ENCODE measurements around the gene FYN. TPM values are rescaled to one million over a fixed set of nuclear protein-coding genes. Genes with fewer than 3 reads are reported as not detected.
"Not testable (repeated sequence)": the region's sequence is repeated elsewhere in the genome, so short reads cannot be mapped to it uniquely, and the experiment has no call there.

Gene FYN
- total RNA-seq (100 to 1,000 TPM; 521 to 531 TPM), polyA plus RNA-seq (100 to 1,000 TPM; 159 to 317 (median 317) TPM), total RNA-seq (219 to 745 (median 487) reads per million in 6 experiments)

DNA sequence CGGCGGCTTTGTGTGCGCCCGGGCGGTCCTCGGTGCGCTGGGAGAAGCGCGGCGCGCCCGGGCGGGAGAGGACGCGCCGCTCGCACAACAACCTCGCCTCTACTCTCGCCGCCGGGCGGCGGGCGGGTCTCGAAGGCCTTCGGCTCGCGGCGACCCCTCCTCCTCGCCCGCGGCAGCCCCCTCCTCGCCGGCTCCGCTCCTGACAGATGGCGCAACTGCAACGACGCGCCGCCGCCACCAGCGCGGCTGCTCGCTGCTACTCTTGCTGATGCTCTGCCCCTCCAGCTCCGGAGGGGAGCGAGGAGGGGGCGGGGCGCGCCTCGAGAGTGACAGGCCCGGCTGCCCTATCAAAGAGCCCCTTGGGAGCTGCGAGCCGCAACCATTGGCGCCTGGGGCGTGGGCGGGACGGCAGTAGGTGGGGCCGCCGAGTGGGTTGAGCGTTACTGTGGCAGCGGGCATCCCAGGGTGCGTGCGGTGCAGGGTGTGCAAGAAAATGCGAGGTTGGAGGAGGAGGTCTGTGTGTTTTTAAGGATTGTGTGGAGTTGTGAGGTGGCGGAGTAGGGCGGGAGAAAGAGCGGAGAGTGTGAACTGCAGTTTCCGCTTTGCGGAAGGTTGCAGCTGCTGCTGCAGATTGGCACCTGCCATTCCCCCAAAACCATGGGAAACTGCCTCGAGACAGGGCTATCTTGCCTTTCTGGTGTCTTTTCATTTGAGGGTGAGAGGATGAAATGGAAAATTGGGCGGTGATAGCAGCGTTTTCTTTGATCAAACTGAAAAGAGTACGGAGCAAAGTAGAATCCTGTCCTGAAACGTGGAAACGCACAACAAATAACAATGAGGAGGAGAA is at the start of gene FYN:
Gene FYN (minus strand): TSS at position 275 of the 847 bp plus-strand sequence. CDS start 153,401 bp downstream, outside the sequence.
- Mint-ChIP-seq H3K4me3 (peak within 1 kb of the TSS; percentile 86 to 100 (median 100)), H3K27me3 (no peaks in the 10 kb centered on the region), H3K9me3 (no peaks in the 10 kb centered on the region), H3K36me3 (peaks cover 0 to 2% (median 0%) of the 10 kb centered on the region in 3 donors), H3K27ac (peak within 1 kb of the TSS; percentile 89 to 100 (median 97)), H3K4me1 (peaks cover 31 to 56% (median 41%) of the 10 kb centered on the region in 4 donors)
- DNase-seq (peak; percentile 94 to 99 (median 98)), ATAC-seq (peak; percentile 82 to 86)
- POLR2A ChIA-PET = interaction anchor here (0.7 to 1.8 kb wide), 20 partner anchors 14 to 170 kb away, joined by 3 to 22 read pairs (median 3); no protein-coding TSS in a partner anchor

DNA sequence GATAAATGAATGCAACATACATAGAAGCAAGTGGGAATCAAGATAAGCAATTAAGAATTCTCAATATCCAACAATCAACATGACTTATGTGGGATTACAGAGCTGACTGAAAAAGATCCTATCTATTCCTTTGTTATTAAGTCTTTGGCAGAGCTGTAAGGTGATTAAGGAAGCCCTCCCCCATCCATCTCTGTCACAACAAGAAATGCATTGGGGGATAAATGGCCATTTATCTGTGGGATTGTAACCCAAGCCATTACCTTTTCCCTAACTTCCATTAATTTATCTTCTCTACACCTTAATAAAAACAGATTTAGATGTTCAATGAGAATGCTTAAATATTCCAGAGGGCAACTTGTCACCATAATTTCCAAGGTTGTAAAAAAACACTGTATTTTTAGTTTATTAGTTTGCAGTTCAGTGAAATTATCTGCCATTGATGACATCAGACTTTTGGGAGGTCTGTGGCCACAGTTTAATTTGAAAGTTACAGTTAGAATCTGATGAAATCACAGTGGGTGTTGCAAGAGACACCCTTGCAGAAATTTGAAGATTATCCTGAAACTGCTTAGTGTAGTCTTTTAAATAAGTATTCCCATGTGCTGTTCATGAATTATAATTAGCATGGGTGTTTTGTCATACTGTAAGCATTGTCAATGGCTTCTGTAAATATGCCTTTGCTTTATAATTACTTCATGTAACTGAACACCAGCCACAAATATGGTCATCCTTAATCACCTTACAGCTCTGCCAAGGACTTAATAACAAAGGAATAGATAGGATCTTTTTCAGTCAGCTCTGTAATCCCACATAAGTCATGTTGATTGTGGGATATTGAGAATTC is 49.4 kb upstream of the FYN start:
- no peak for DNase-seq
- Mint-ChIP-seq H3K9me3 (no peaks in the 10 kb centered on the region), H3K27me3 (no peaks in the 10 kb centered on the region), H3K27ac (no peak overlapping the region), H3K36me3 (no peaks in the 10 kb centered on the region), H3K4me1 (peaks cover 0 to 10% (median 1%) of the 10 kb centered on the region in 4 donors), H3K4me3 (no peak overlapping the region)
- no peak for ATAC-seq
- POLR2A ChIA-PET = no interaction called here

- H3K27me3 Mint-ChIP-seq = no peaks in the 10 kb centered on the region
- no peak for DNase-seq
- H3K9me3 Mint-ChIP-seq = no peaks in the 10 kb centered on the region
- H3K4me1 Mint-ChIP-seq = peaks cover 0 to 10% (median 0%) of the 10 kb centered on the region in 4 donors
- no peaks in the 10 kb centered on the region for H3K36me3 Mint-ChIP-seq
- H3K4me3 Mint-ChIP-seq = no peak overlapping the region
- POLR2A ChIA-PET = no interaction called here
- ATAC-seq = no peak
- no peak overlapping the region for H3K27ac Mint-ChIP-seq
These were observed 47.9 kb upstream of the FYN start for GRCh38 chr6:111921103-111921502.

DNA sequence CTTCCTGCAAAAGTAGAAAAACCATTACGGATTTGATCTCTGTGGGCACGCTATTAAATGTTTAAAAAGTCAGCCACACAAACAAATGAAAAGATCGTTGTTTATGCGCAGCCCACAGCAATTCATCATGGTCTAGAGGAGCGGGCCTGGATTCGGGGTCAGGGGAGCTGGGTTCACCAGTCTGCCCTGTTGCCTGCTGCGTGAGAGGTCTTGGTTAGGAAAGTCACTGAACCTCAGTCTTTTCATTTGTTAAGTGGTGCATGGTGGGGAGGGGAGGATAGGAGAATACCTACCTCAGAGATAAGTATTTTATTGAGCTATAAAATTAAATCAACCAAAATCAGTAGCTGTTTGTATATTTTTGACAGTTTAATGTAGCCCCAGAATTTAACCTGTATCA is 47.3 kb upstream of the FYN start:
- Mint-ChIP-seq H3K9me3 (no peaks in the 10 kb centered on the region), H3K36me3 (no peaks in the 10 kb centered on the region), H3K27me3 (no peaks in the 10 kb centered on the region), H3K4me1 (peaks cover 0 to 10% (median 0%) of the 10 kb centered on the region in 4 donors), H3K27ac (peak overlapping the region in 3 of 10 donors; percentile 23 to 61 (median 39)), H3K4me3 (no peak overlapping the region)
- POLR2A ChIA-PET = no interaction called here
- DNase-seq = no peak
- ATAC-seq = no peak

GRCh38 chr6:111918825-111919224 is 45.6 kb upstream of the FYN start:
- POLR2A ChIA-PET = no interaction called here
- Mint-ChIP-seq H3K27me3 (no peaks in the 10 kb centered on the region), H3K9me3 (no peaks in the 10 kb centered on the region), H3K36me3 (no peaks in the 10 kb centered on the region), H3K4me3 (no peak overlapping the region), H3K4me1 (peaks cover 0 to 6% (median 0%) of the 10 kb centered on the region in 4 donors), H3K27ac (no peak overlapping the region)
- no peak for DNase-seq
- ATAC-seq = no peak

DNA sequence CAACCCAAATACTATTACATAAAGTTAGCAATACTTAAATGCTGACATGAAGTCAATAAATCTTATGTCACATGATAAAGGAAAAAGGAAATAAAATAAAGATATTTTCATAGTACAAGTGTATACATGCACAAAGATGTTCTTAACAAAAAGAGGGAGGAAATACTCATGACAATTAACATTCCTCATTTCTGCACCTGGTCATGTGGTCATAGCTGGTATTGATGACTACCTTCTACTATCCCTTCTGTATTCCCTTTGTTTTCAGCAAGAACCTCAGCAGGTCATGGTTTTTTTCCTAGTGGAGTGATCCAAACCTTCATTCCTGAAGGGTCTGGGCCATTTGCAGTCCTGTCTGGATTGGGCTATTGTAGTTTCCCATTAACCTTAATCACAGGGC is 43.5 kb upstream of the FYN start:
- Mint-ChIP-seq H3K4me3 (no peak overlapping the region), H3K9me3 (no peaks in the 10 kb centered on the region), H3K36me3 (no peaks in the 10 kb centered on the region), H3K27ac (no peak overlapping the region), H3K4me1 (peaks cover 0 to 6% (median 0%) of the 10 kb centered on the region in 4 donors), H3K27me3 (no peaks in the 10 kb centered on the region)
- DNase-seq (no peak), ATAC-seq (no peak)
- POLR2A ChIA-PET = no interaction called here

DNA sequence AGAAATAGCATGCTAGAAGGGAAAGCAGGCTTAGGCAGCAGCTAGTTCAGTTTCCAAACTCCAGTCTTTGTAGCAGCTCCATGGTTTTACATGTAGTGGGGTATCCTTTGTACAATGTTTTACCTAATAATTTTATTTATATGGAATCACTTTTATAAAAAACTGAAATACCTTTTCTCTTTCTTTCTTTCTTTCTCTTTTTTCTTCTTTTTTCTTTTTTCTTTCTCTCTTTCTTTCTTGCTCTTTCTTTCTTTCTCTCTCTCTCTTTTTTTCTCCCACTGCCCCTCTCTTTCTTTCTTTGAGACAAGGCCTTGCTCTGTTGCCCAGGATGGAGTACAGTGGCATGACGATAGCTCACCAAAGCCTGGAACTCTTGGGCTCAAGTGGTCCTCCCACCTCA is 41.4 kb upstream of the FYN start:
- H3K4me3 Mint-ChIP-seq = no peak overlapping the region
- peaks cover 0 to under 1% (median 0%) of the 10 kb centered on the region in 9 donors for H3K9me3 Mint-ChIP-seq
- H3K27ac Mint-ChIP-seq = no peak overlapping the region
- no peaks in the 10 kb centered on the region for H3K36me3 Mint-ChIP-seq
- peaks cover 0 to 6% (median 2%) of the 10 kb centered on the region in 4 donors for H3K4me1 Mint-ChIP-seq
- POLR2A ChIA-PET = interaction anchor here (0.7 kb wide), 1 partner anchor 162 kb away, joined by 3 read pairs; no protein-coding TSS in a partner anchor
- no peaks in the 10 kb centered on the region for H3K27me3 Mint-ChIP-seq
- ATAC-seq = no peak
- DNase-seq = no peak

DNA sequence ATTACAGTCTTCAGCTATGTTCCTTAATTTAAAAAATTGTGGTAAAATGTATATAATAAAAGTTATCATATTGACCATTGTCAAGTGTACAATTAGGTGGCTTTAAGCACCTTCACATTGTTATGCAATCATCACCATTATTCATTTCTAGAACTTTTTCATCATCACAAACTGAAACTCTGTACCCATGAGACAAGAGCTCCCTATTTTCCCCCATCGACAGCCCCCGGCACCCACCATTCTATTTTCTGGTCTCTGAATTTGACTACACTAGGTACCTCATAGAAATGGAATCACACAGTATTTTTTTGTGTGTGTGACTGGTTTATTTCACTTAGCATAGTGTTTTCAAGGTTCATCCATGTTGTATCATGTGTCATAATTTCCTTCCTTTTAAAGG is 39.7 kb upstream of the FYN start:
- Mint-ChIP-seq H3K4me3 (no peak overlapping the region), H3K9me3 (peaks cover 0 to 10% (median 0%) of the 10 kb centered on the region in 9 donors), H3K36me3 (no peaks in the 10 kb centered on the region), H3K4me1 (peaks cover 0 to 6% (median 4%) of the 10 kb centered on the region in 4 donors), H3K27ac (peak overlapping the region in 1 of 10 donors; percentile 67), H3K27me3 (no peaks in the 10 kb centered on the region)
- ATAC-seq (no peak), DNase-seq (no peak)
- POLR2A ChIA-PET = interaction anchor here (1.0 kb wide), 1 partner anchor 56 kb away, joined by 4 read pairs; no protein-coding TSS in a partner anchor

- POLR2A ChIA-PET = no interaction called here
- Mint-ChIP-seq H3K9me3 (peaks cover 0 to 10% (median 0%) of the 10 kb centered on the region in 9 donors), H3K27ac (no peak overlapping the region), H3K4me1 (peaks cover 0 to 6% (median 4%) of the 10 kb centered on the region in 4 donors), H3K36me3 (no peaks in the 10 kb centered on the region), H3K27me3 (no peaks in the 10 kb centered on the region), H3K4me3 (no peak overlapping the region)
- DNase-seq (no peak), ATAC-seq (no peak)
These were observed 38.2 kb upstream of the FYN start for GRCh38 chr6:111911428-111911827.

DNA sequence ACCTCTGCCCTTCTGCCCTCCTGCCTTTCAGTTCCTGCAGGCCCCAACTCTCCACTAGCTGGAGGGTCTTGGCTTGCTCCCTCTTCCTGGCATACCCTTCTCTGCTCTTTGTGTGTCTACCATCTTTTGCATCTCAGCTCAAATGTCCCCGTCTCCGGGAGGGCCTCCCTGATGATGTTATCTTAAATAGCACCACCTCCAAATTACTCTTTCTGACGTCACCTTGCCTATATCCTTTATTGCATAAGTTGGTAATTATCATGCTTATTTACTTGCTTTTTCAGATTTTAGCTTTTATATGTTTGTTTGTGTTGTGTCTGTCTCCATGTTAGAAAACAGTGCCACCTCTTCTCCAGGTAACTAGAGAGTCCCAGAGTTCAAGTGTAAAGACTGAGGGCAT is 36.0 kb upstream of the FYN start:
- Mint-ChIP-seq H3K27me3 (no peaks in the 10 kb centered on the region), H3K36me3 (no peaks in the 10 kb centered on the region), H3K27ac (peak overlapping the region in 2 of 10 donors; percentile 28 to 30), H3K4me1 (peaks cover 0 to 4% (median 2%) of the 10 kb centered on the region in 4 donors), H3K4me3 (no peak overlapping the region), H3K9me3 (peaks cover 0 to 10% (median 0%) of the 10 kb centered on the region in 9 donors)
- DNase-seq (no peak), ATAC-seq (no peak)
- POLR2A ChIA-PET = no interaction called here

- H3K36me3 Mint-ChIP-seq, H3K9me3 Mint-ChIP-seq, H3K27ac Mint-ChIP-seq, H3K4me3 Mint-ChIP-seq, ATAC-seq, H3K27me3 Mint-ChIP-seq, POLR2A ChIA-PET, DNase-seq, H3K4me1 Mint-ChIP-seq: not testable (repeated sequence)
These were observed 35.1 kb upstream of the FYN start for GRCh38 chr6:111908365-111908764.

DNA sequence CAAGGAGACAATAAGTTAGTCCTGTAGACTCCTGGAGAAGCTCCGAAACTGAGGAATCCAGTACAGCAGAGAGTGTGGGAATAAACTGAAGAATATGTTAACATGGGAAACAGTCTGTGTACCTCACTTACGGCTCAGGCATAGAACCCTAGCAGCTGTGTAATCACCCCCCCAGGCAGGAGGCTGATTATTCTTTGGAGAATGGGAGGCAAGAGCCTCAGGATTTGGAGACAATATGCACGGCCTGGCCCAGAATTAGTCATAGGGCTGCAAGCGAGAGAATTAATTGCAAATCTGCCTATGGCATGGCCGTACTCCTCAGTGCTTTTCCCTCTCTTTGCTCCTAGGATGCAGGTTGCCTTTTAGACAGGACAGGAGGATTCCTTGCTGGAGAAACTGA is 27.5 kb upstream of the FYN start:
- Mint-ChIP-seq H3K4me1 (peaks cover 0 to 2% (median 0%) of the 10 kb centered on the region in 4 donors), H3K4me3 (no peak overlapping the region), H3K36me3 (no peaks in the 10 kb centered on the region), H3K9me3 (no peaks in the 10 kb centered on the region), H3K27ac (no peak overlapping the region), H3K27me3 (no peaks in the 10 kb centered on the region)
- ATAC-seq (no peak), DNase-seq (no peak)
- POLR2A ChIA-PET = no interaction called here

DNA sequence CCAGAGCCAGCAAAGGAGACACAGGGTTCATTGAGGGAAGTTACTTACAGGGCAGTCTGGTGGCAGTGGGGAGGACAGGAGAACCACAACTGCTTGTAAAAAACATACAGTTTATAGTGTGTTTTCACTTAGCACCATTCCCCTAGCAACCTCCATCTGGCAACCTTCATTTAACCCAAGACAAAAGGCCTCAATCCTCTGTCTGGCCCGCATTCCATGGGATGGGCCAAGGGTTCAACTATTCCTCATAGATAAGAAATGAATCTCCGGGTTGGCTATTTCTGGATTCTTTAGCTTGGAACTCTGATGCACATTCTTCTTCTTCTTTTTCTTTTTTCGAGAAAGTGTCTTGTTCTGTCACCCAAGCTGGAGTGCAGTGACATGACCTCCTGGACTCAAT is 26.3 kb upstream of the FYN start:
- H3K27ac Mint-ChIP-seq = no peak overlapping the region
- ATAC-seq (no peak), DNase-seq (no peak)
- peaks cover 0 to 2% (median 0%) of the 10 kb centered on the region in 4 donors for H3K4me1 Mint-ChIP-seq
- no peaks in the 10 kb centered on the region for H3K27me3 Mint-ChIP-seq
- no peaks in the 10 kb centered on the region for H3K9me3 Mint-ChIP-seq
- POLR2A ChIA-PET = no interaction called here
- no peaks in the 10 kb centered on the region for H3K36me3 Mint-ChIP-seq
- H3K4me3 Mint-ChIP-seq = no peak overlapping the region
